Right renal cortex interstitium (tissue), 3 donors: ENCODE data around the gene CLEC18C. TPM values are rescaled to one million over a fixed set of nuclear protein-coding genes. Genes with fewer than 3 reads are reported as not detected.
"Not testable (repeated sequence)": the region's sequence is repeated elsewhere in the genome, so short reads cannot be mapped to it uniquely, and the experiment has no call there.

Experiments
- DNase-seq, 3 donors: peaks; one replicate each; pipeline ENCODE4 v3.0.0-alpha.2; 2013; ENCODE audit warnings: low read depth in 3 of 3, low spot score in 2 of 3
- polyA plus RNA-seq, 3 donors: library from polyadenylated mRNA; unstranded; fragments of 120-200 nt; gene quantifications; one replicate each; pipeline ENCODE4 v1.2.1, GENCODE V29; 2013; ENCODE audit not compliant: insufficient read length in 3 of 3

Gene CLEC18C
- polyA plus RNA-seq, 3 donors = 38.6 to 53.1 (median 48.3) TPM

GRCh38 chr16:70204010-70204409 is 30.4 kb downstream of the CLEC18C start:
- DNase-seq = not testable (repeated sequence)

GRCh38 chr16:70204668-70205405 is 31.2 kb downstream of the CLEC18C start:
- DNase-seq = not testable (repeated sequence)

GRCh38 chr16:70206382-70206781 is 32.8 kb downstream of the CLEC18C start:
- not testable (repeated sequence) for DNase-seq

- DNase-seq = not testable (repeated sequence)
Observed at GRCh38 chr16:70218586-70218985, 45.0 kb downstream of the CLEC18C start.

GRCh38 chr16:70222574-70222973 is 49.0 kb downstream of the CLEC18C start:
- not testable (repeated sequence) for DNase-seq

GRCh38 chr16:70223216-70223615 is 49.6 kb downstream of the CLEC18C start:
- DNase-seq = not testable (repeated sequence)

- not testable (repeated sequence) for DNase-seq
Observed at GRCh38 chr16:70223971-70224513, 50.5 kb downstream of the CLEC18C start.

GRCh38 chr16:70224645-70225044 is 51.1 kb downstream of the CLEC18C start:
- not testable (repeated sequence) for DNase-seq

- not testable (repeated sequence) for DNase-seq
Observed at GRCh38 chr16:70225430-70225829, 51.8 kb downstream of the CLEC18C start.

GRCh38 chr16:70226024-70226423 is 52.4 kb downstream of the CLEC18C start:
- not testable (repeated sequence) for DNase-seq

GRCh38 chr16:70231831-70232230 is 58.2 kb downstream of the CLEC18C start:
- DNase-seq = not testable (repeated sequence)

Other genes starting within 250 kb of the CLEC18C start
- gene CLEC18A, start 222.5 kb upstream of the CLEC18C start, polyA plus RNA-seq = 10 to 100 TPM; 56.3 to 64.6 (median 59.7) TPM
- 10 to 100 TPM; 25.4 to 50.2 (median 36.0) TPM for gene PDPR, start 59.5 kb upstream of the CLEC18C start, polyA plus RNA-seq
- gene EXOSC6, start 78.2 kb downstream of the CLEC18C start, polyA plus RNA-seq = 10 to 100 TPM; 11.0 to 13.9 (median 13.7) TPM
- 10 to 100 TPM; 82.7 to 97.8 (median 91.1) TPM for gene AARS1, start 115.7 kb downstream of the CLEC18C start, polyA plus RNA-seq
- gene DDX19B, start 125.4 kb downstream of the CLEC18C start, polyA plus RNA-seq = 10 to 100 TPM; 36.2 to 43.9 (median 40.6) TPM
- 10 to 100 TPM; 46.2 to 50.4 (median 47.0) TPM for gene DDX19A, start 173.1 kb downstream of the CLEC18C start, polyA plus RNA-seq